DMS153 (cell line): ENCODE measurements around the gene GMDS.

ENCODE experiments used
- DNase-seq: peaks from one replicate; lab custom pipeline; 2025; lab: John Stamatoyannopoulos, UW

The GMDS gene

GRCh38 chr6:1895721-1896120, 349.7 kb downstream of the GMDS start:
- no peak for DNase-seq

GRCh38 chr6:1894954-1895353, 350.5 kb downstream of the GMDS start:
- no peak for DNase-seq

- DNase-seq: no peak
Measured at GRCh38 chr6:1893470-1894130, 351.8 kb downstream of the GMDS start.

GRCh38 chr6:1892716-1893115, 352.7 kb downstream of the GMDS start:
- no peak for DNase-seq

GRCh38 chr6:1890987-1891386, 354.4 kb downstream of the GMDS start:
- no peak for DNase-seq

- no peak for DNase-seq
Measured at GRCh38 chr6:1890071-1890470, 355.3 kb downstream of the GMDS start.

- no peak for DNase-seq
Measured at GRCh38 chr6:1885576-1886011, 359.8 kb downstream of the GMDS start.

- DNase-seq: no peak
Measured at GRCh38 chr6:1884313-1884712, 361.1 kb downstream of the GMDS start.

- no peak for DNase-seq
Measured at GRCh38 chr6:1878330-1878729, 367.1 kb downstream of the GMDS start.

- DNase-seq: no peak
Measured at GRCh38 chr6:1873781-1874180, 371.6 kb downstream of the GMDS start.

- no peak for DNase-seq
Measured at GRCh38 chr6:1872649-1873131, 372.7 kb downstream of the GMDS start.

- DNase-seq: no peak
Measured at GRCh38 chr6:1871724-1872315, 373.6 kb downstream of the GMDS start.

GRCh38 chr6:1870932-1871331, 374.5 kb downstream of the GMDS start:
- DNase-seq: no peak

GRCh38 chr6:1870251-1870650, 375.2 kb downstream of the GMDS start:
- no peak for DNase-seq

GRCh38 chr6:1869769-1870168, 375.6 kb downstream of the GMDS start:
- no peak for DNase-seq

- no peak for DNase-seq
Measured at GRCh38 chr6:1869308-1869707, 376.1 kb downstream of the GMDS start.

GRCh38 chr6:1868561-1869261, 376.7 kb downstream of the GMDS start:
- DNase-seq: no peak

GRCh38 chr6:1867197-1867596, 378.2 kb downstream of the GMDS start:
- DNase-seq: no peak

- DNase-seq: no peak
Measured at GRCh38 chr6:1865585-1865984, 379.8 kb downstream of the GMDS start.

- no peak for DNase-seq
Measured at GRCh38 chr6:1864496-1864895, 380.9 kb downstream of the GMDS start.

GRCh38 chr6:1862411-1862810, 383.0 kb downstream of the GMDS start:
- DNase-seq: no peak

GRCh38 chr6:1860756-1861348, 384.6 kb downstream of the GMDS start:
- DNase-seq: no peak

- DNase-seq: no peak
Measured at GRCh38 chr6:1858859-1859258, 386.5 kb downstream of the GMDS start.
